AG09309 (cell line): Measurements from ENCODE around the gene CDCA7.
"Not testable (repeated sequence)": the region's sequence is repeated elsewhere in the genome, so short reads cannot be mapped to it uniquely, and the experiment has no call there.

Experiments
- DNase-seq: peaks from one replicate; pipeline ENCODE4 v3.0.0-alpha.2; 2010; ENCODE audit warnings: low read depth
- H3K4me3 ChIP-seq: 2 replicates; pipeline ENCODE4 v1.5.1; 2011; ENCODE audit warnings: mild to moderate bottlenecking, low read depth, low read length, moderate library complexity; ENCODE audit not compliant: control insufficient read depth
- CTCF ChIP-seq: IDR thresholded peaks from 2 replicates; pipeline ENCODE4 v1.5.1; 2011; ENCODE audit warnings: mild to moderate bottlenecking, low read depth, low read length, inconsistent platforms; ENCODE audit not compliant: insufficient read depth, control insufficient read depth; ENCODE audit errors: missing control alignments

Gene CDCA7

GRCh38 chr2:173327421-173327820 is 27.3 kb upstream of the CDCA7 start:
- no peak for TF ChIP-seq CTCF
- no peak overlapping the region for H3K4me3 ChIP-seq
- DNase-seq = no peak

- DNase-seq = not testable (repeated sequence)
These were observed 21.7 kb upstream of the CDCA7 start for GRCh38 chr2:173333003-173333402.

GRCh38 chr2:173339807-173340206 is 14.9 kb upstream of the CDCA7 start:
- no peak for TF ChIP-seq CTCF
- DNase-seq = no peak
- H3K4me3 ChIP-seq = no peak overlapping the region

More at GRCh38 chr2:173333003-173333402, 21.7 kb upstream of the CDCA7 start:
- H3K4me3 ChIP-seq = not testable (repeated sequence)

GRCh38 chr2:173343921-173344320 is 10.8 kb upstream of the CDCA7 start:
- DNase-seq = no peak
- no peak for TF ChIP-seq CTCF
- no peak overlapping the region for H3K4me3 ChIP-seq

- no peak for DNase-seq
- TF ChIP-seq CTCF = no peak
- no peak overlapping the region for H3K4me3 ChIP-seq
These were observed 8.6 kb upstream of the CDCA7 start for GRCh38 chr2:173346035-173346434.

- no peak for TF ChIP-seq CTCF
- H3K4me3 ChIP-seq = no peak overlapping the region
- DNase-seq = no peak
These were observed 7.1 kb upstream of the CDCA7 start for GRCh38 chr2:173347305-173348168.

GRCh38 chr2:173349287-173349686 is 5.4 kb upstream of the CDCA7 start:
- H3K4me3 ChIP-seq = no peak overlapping the region
- no peak for DNase-seq
- TF ChIP-seq CTCF = no peak
